HG02943 (cell line): ENCODE measurements around the gene FTH1.
"Not testable (repeated sequence)": the region's sequence is repeated elsewhere in the genome, so short reads cannot be mapped to it uniquely, and the experiment has no call there.

ENCODE experiments used
- ATAC-seq: cut with Tn5 transposase; IDR thresholded peaks from one replicate; pipeline ENCODE4 v1.9.1; 2021; ENCODE audit warnings: mild to moderate bottlenecking, low read depth, moderate library complexity; ENCODE audit not compliant: unreplicated experiment

Gene FTH1

GRCh38 chr11:61964666-61965271 lies 2.7 kb downstream of the FTH1 start:
- not testable (repeated sequence) for ATAC-seq

GRCh38 chr11:61964058-61964665 lies 3.3 kb downstream of the FTH1 start:
- no peak for ATAC-seq

GRCh38 chr11:61963282-61964057 lies 4.0 kb downstream of the FTH1 start:
- no peak for ATAC-seq

GRCh38 chr11:61963016-61963281 lies 4.5 kb downstream of the FTH1 start:
- no peak for ATAC-seq

GRCh38 chr11:61962213-61963015 lies 5.0 kb downstream of the FTH1 start:
- ATAC-seq, result no peak

GRCh38 chr11:61961570-61962212 lies 5.7 kb downstream of the FTH1 start:
- no peak for ATAC-seq

GRCh38 chr11:61960532-61960931 lies 6.9 kb downstream of the FTH1 start:
- no peak for ATAC-seq

GRCh38 chr11:61959678-61960077 lies 7.8 kb downstream of the FTH1 start:
- ATAC-seq, result no peak

- no peak for ATAC-seq
Observed at GRCh38 chr11:61959114-61959513, 8.3 kb downstream of the FTH1 start.

GRCh38 chr11:61958590-61958989 lies 8.8 kb downstream of the FTH1 start:
- no peak for ATAC-seq

- ATAC-seq, result no peak
Observed at GRCh38 chr11:61957021-61957770, 10.2 kb downstream of the FTH1 start.

- ATAC-seq, result no peak
Observed at GRCh38 chr11:61956191-61957020, 11.0 kb downstream of the FTH1 start.

- ATAC-seq, result no peak
Observed at GRCh38 chr11:61955422-61956135, 11.9 kb downstream of the FTH1 start.

GRCh38 chr11:61954851-61955421 lies 12.5 kb downstream of the FTH1 start:
- no peak for ATAC-seq

- no peak for ATAC-seq
Observed at GRCh38 chr11:61954106-61954850, 13.2 kb downstream of the FTH1 start.

GRCh38 chr11:61953632-61954031 lies 13.8 kb downstream of the FTH1 start:
- not testable (repeated sequence) for ATAC-seq

GRCh38 chr11:61952882-61953281 lies 14.6 kb downstream of the FTH1 start:
- ATAC-seq, result no peak
